HG03060 (cell line): ENCODE results near the gene CYP2C9.
"Not testable (repeated sequence)": the region's sequence is repeated elsewhere in the genome, so short reads cannot be mapped to it uniquely, and the experiment has no call there.

ENCODE experiments used
- ATAC-seq: cut with Tn5 transposase; IDR thresholded peaks from one replicate; pipeline ENCODE4 v1.9.1; 2021; ENCODE audit warnings: low read depth, moderate number of reproducible peaks; ENCODE audit not compliant: unreplicated experiment

Gene CYP2C9

DNA sequence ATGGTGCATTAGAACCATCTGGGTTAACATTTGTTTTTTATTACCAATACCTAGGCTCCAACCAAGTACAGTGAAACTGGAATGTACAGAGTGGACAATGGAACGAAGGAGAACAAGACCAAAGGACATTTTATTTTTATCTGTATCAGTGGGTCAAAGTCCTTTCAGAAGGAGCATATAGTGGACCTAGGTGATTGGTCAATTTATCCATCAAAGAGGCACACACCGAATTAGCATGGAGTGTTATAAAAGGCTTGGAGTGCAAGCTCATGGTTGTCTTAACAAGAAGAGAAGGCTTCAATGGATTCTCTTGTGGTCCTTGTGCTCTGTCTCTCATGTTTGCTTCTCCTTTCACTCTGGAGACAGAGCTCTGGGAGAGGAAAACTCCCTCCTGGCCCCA lies at the start of gene CYP2C9:
Gene CYP2C9, plus strand, starts transcription at position 276 of the 400 bp plus-strand sequence. Its CDS starts 25 bp downstream, at position 301.
- no peak for ATAC-seq

DNA sequence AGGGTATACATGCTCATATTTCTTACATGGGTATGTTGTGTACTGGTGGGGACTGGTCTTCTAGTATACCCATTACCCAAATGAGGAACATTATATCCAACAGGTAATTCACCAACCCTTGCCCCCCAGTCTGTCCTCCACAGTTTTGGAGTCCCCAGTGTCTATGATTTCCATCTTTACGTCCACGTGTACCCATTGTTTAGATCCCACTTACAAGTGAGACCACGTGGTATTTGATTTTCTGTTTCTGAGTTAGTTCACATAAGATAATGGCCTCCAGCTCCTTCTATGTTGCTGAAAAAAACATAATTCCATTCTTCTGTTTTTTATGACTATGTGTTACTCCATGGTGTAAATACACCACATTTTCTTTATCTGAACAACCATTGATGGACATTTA lies 49.3 kb upstream of the CYP2C9 start:
- ATAC-seq = no peak

DNA sequence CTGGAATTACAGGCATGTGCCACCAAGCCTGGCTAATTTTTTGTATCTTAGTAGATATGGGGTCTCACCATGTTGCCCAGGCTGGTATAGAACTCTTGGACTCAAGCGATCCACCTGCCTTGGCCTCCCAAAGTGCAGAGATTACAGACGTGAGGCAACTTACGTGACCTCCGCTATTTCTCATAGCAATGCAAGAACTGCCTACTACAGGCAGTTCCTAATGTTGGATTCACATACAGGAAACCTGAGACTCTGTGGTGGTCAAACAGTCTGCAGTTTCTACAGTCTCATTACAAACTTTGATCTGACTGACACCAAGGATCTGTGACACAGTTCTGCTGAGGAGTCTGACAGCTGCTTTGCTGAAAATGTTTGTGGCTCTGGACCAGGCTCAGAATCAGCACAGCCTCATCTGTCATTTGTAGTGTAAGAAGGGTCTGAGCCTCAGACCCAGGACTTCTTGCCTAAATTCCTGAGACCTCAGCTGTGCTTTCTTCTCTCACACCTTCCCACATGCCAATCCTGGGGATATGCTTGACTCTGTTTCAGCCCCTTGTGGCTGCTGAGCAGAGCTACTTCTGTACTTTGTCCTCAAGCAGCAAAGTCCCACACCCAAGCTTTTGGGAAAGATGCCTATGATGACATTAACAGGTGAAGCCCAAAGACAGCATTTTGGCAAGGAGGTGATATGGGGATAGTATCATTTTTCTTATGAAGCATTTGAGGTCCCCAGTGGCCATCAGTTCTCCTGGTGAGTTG lies 48.0 kb upstream of the CYP2C9 start:
- no peak for ATAC-seq

DNA sequence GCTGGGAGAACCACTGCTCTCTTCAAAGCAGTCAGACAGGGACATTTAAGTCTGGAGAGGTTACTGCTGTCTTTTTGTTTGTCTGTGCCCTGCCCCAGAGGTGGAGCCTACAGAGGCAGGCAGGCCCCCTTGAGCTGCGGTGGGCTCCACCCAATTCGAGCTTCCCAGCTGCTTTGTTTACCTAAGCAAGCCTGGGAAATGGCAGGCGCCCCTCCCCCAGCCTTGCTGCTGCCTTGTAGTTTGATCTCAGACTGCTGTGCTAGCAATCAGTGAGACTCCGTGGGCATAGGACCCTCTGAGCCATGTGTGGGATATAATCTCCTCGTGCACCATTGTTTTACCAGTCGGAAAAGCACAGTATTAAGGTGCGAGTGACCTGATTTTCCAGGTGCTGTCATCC lies 40.0 kb upstream of the CYP2C9 start:
- ATAC-seq = not testable (repeated sequence)

DNA sequence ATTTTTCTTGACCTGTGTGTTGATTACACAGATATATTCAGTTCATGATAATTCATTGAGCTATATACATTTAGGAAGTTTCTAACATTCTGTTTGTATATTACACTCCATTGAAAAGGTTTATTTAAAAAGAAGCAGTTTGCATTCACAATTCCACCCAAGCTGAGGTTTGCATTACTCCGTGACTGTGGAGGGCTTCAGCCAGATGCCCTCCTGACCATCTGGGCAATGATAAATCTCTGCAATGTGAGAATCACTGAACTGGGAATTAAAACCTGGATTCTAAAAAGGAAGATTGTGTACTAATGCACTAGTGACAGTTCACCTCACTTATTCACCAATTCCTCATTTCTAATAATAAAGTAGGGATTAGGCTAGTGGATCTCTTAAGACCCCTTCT lies 36.4 kb upstream of the CYP2C9 start:
- no peak for ATAC-seq

DNA sequence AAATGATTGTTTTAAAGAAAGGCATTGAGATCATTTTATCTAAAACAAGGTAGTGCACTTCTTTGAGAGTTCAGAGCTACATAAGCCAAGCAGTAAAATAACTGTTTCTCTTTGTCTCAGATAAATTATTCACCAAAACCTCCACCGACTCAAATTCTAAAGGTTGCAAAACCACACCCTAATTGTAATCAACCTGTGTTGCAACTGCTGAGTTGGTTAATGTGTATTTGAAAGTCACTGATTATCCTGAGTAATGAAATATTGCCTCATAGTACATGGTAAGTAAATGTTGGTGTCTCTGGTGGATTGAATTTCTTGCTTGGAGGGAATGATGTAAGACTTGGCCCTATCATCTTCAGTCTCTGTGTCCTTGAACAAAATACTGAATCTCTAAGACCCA lies 35.9 kb upstream of the CYP2C9 start:
- ATAC-seq = no peak

DNA sequence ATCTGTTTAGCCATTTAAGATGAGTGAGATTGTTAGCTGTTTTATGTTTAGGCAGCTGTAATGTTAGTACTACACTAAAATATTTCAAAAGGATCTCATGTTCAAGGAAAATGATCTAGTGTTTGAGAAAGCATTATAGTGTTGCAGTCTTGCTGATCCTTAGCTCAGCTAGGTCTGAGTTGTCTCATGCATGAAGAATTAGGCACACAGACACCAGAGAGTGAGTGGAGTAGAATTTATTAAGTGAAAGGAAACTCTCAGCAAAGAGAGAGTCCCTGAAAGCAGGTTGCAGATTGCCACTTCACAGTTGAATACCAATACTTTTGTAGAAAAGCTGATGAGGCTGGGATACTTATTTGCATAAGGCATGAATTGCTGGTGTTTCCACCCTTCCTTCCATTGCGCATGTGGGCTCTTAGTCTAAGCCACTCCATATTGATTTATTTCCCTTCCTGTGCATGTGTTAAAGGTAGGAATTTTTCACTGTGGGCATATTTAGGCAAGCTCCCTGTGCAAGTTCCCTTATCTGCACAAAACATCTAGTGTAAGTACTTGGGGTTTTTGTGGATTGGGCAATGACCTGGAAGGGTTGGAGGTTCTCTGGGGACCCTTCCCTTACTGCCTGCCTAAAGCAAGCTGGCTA lies 33.8 kb upstream of the CYP2C9 start:
- not testable (repeated sequence) for ATAC-seq

DNA sequence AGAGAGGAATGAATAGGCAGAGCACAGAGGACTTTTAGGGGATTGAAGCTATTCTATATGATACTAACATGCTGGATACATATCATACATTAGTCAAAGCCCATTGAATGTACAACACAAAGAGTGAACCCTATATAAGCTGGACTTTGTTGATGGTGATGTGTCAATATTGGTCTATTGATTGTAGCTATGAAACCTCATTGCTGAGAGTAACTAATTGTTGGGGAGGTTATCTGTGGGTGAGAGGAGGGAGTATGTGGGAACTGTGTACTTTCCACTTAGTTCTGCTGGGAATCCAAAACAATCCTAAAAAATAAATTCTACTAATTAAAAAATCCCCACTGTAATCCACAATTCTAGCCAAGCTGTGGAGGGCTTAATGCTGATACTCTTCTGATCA lies 22.0 kb upstream of the CYP2C9 start:
- ATAC-seq = no peak

DNA sequence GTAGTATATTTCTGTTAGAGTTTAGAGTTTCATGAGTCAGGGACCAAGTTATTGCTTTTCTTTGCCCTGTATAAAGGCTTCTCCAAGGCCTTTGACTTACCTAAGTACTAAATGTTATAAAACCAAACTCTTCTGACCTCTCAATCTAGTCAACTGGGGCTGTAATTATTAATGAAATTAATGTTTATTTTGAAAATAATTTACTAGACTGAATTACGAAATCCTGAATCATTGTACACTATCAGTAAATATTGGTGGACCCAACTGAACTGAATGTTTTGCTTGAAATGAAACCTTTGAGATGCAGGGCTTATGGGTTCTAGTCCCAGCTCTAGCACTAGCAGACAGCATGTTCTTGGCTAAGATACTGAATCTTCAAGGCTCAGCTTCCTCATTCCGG lies 1.7 kb upstream of the CYP2C9 start:
- no peak for ATAC-seq

DNA sequence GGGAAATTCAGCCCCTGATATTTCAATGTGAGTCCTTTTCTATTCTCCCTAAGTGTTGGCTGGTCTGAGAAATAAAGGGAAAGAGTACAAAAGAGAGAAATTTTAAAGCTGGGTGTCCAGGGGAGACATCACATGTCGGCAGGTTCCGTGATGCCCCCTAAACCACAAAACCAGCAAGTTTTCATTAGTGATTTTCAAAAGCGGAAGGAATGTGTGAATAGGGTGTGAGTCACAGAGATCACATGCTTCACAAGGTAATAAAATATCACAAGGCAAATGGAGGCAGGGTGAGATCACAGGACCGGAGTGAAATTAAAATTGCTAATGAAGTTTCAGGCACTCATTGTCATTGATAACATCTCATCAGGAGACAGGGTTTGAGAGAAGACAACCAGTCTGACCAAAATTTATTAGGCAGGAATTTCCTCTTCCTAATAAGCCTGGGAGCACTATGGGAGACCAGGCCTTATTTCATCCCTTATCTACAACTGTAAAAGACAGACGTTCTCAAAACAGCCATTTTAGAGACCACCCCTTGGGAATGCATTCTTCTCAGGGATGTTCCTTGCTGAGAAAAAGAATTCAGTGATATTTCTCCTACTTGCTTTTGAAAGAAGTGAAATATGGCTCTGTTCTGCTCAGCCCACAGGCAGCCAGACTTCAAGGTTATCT lies 5.1 kb downstream of the CYP2C9 start:
- ATAC-seq = not testable (repeated sequence)

DNA sequence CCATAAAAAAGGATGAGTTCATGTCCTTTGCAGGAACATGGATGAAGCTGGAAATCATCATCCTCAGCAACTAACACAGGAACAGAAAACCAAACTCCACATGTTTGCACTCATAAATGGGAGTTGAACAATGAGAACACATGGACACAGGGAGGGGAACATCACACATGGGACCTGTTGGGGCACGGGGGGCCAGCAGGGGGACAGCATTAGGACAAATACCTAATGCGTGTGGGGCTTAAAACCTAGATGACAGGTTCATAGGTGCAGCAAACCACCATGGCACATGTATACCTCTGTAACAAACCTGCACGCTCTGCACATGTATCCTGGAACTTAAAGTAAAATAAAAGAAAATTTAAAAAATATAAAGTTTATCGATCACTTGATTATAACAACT lies 7.7 kb downstream of the CYP2C9 start:
- ATAC-seq = not testable (repeated sequence)

DNA sequence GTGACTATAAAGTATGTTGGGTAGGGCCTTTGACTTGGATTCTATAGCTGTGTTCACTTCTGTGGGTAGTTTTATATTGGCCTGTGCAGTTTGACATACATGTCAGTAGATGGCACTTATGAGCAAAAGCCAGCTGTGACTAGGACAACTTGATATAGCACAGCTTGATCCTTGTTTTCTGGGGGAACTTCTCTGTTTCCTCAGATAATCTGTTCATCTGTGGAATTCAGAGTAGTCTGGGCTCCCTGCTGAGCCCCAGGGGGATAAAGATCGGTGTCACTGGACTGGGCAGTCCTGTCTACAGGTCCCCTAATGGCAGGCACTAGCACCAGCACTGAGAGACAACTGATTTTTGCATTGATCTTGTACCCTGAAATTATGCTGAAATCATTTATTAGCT lies 25.4 kb downstream of the CYP2C9 start:
- ATAC-seq = no peak

DNA sequence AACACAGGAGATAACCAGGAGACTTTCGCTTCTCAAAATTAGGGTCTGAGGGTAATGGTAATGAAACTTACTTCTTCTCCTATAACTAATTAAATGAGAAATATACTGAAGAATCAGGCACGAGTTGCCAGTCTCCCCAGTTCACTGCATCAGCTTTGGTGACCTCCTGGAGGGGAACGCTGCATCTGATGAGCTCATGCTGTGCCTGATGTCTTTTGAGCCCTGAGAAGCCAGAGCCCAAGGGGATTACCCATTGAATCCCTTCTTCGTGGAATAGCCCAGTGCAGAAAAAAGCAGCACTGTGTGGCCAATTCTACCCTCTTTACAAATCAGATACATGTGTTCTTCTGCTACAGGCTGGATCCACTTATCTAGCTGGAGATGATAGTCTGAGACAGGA lies 45.1 kb downstream of the CYP2C9 start:
- no peak for ATAC-seq

DNA sequence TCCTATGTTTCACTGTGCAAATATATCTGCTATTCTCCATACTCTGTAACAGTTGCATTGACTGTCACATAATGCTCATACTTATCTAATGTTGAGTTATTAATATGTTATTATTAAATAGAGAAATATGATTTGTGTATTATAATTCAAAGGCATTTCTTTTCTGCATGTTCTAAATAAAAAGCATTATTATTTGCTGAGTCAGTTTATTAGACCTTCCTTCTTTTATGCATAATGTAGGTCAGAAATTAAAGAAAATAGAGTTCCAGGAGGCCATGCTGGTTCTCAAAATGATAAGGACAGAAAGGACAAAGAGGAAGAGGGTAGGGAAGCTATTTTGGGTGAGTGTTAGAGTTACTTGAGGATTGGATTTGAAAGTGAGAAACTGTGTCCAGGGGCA lies 50.7 kb downstream of the CYP2C9 start:
- ATAC-seq = no peak

DNA sequence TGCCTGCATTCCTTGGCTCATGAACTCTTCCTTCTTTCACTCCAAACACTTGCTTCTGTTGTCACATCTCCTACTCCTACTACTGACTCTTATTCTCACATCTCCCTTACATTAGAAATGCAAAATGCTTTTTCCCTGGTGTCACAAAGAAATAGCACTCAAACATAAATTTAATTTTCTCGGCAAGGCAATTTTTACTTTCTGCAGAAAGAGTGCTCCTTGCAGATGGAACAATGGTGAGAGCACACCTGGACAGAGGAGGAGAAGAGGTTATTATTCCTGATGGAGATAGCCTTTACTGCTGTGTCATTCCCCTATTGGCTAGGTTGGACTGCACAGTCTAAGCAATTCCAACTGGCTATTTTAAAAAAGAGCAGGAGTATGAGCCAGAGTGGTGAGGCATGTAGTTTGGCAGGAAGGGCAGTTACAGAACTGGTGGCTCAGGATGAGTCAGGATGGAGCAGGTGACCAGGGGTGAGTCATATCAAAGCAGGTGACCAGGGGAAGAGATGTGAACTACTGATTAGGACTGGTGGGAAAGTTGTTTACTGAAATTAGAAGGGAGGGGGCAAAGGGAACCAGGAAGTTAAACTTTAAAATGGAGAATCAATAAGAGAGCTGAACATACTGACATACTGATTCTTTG lies 52.9 kb downstream of the CYP2C9 start:
- ATAC-seq = no peak

DNA sequence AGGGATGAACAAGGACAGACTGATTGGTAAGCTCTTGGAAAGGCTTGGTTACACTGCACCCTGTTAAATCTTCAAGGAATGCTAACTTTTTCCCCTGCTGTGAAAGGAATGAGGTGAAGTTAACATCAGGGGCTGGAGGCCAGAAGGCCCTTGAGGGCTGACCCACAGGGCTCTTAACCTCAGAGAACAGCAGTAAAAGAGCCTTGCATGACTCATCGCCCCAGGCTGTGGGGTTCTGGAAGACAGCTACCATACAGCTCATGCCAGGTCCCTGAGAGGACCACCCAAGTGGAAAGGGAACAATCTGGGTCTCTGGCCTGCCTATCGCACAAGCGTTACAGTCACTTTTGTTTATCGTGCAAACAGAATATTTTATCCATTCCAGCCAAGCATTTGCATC lies 54.4 kb downstream of the CYP2C9 start:
- ATAC-seq = no peak

DNA sequence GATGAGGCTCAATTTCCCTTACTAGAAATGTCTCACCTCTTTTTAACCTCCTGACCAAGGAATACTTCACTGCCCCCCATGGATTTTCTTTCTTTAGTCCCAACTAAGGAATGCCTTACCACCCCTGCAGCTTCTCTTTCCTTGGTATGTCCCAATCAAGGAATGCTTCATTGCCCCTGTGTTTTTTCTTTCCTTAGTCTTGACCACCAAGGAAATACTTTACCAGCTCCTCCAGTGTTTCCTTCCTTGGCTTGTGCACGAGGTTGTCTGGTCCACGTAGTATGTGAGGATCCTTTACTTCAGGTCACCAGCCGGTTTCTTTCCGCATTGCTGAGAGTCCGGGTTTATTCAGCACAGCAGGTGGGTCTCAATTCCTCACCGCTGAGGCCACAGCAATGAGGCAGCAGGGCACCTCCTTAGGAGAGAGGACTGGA lies 59.3 kb downstream of the CYP2C9 start:
- no peak for ATAC-seq

DNA sequence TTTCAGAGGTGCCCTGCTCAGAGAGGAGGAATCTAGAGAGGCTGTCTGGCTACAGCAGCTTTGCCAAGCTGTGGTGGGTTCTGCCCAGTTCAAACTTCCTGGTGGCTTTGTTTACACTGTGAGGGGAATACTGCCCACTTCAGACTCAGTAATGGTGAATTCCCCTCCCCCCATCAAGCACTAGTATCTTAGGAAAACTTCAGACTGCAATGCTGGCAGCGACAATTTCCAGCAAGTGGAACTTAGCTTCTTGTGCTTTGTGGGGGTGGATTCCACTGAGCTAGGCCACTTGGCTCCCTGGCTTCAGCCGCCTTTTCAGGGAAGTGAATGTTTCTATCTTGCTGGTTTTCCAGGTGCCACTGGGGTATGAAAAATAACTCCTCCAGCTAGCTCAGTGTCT lies 88.0 kb downstream of the CYP2C9 start:
- ATAC-seq = no peak

DNA sequence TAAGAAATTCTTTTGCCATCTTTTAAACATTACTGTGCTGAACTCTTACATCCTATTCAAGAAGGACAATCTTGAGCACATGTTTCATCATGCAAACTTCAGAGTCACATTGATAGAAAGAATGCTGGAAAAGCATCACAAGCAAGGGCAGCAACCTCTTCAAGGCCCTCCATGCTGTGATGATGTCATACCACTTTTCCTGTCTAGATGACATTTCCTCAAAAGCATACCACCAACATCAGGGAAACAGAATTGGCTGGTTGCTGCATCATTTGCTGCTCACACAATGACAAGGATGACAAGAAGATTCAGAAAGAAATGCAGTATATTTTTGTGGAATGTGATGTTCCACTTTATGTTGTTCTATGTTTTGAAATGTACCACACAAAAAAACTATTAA lies 93.2 kb downstream of the CYP2C9 start:
- ATAC-seq = no peak

DNA sequence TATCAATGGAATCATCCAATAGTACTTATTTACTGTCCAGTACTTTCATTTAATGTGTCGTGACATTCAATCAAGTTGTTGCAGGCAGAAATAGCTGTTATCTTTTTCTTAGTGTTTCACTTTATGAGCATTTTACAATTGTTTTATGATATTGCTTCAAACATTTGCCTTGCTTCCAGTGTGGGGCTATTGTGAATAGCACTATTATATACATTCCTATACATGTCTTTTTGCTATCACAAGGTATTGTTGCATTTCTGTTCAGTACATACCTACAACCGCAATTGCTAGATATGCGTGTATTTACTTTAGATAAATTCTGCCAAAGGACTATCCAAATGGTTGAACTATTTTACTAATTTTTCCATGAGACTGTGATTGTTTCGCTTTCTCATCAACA lies 95.9 kb downstream of the CYP2C9 start:
- ATAC-seq = no peak
